K562 (cell line): ENCODE data around the gene ZNF513. TPM values are rescaled to one million over a fixed set of nuclear protein-coding genes. Genes with fewer than 3 reads are reported as not detected.

Experiments used
- ATF1 ChIP-seq, 2 experiments: fragments of 450-650 bp in 1 of 2; IDR thresholded peaks; 2 replicates each; pipeline ENCODE4 v1.6.1; 2016; ENCODE audit warnings: missing compliant biosample characterization in 1 of 2, missing genetic modification characterization in 1 of 2
- BRF2 ChIP-seq: IDR thresholded peaks from 3 replicates; pipeline ENCODE4 v1.6.1; 2011; ENCODE audit warnings: borderline replicate concordance, mild to moderate bottlenecking; ENCODE audit not compliant: insufficient read length, insufficient read depth
- CEBPB ChIP-seq: fragments of 450-650 bp; IDR thresholded peaks from 2 replicates; pipeline ENCODE4 v1.6.1; 2016; ENCODE audit warnings: missing genetic modification characterization, missing compliant biosample characterization
- CHD4 ChIP-seq: fragments of 200-600 bp; sonication (generic); IDR thresholded peaks from 3 replicates; pipeline ENCODE4 v1.6.1; 2012; ENCODE audit warnings: low read depth, mild to moderate bottlenecking, mixed read lengths, low read length, inconsistent platforms; ENCODE audit not compliant: insufficient read depth, insufficient replicate concordance, poor library complexity, severe bottlenecking
- ELF2 ChIP-seq: fragments of 250-450 bp; sonication (Bioruptor Pico); IDR thresholded peaks from 2 replicates; pipeline ENCODE4 v1.5.0; 2021; ENCODE audit warnings: mild to moderate bottlenecking
- FOXJ2 ChIP-seq: fragments of 200-800 bp; sonication (Bioruptor generic); IDR thresholded peaks from 2 replicates; pipeline ENCODE4 v1.6.1; 2016; ENCODE audit warnings: missing genetic modification characterization, missing compliant biosample characterization
- FOXP1 ChIP-seq: sonication (generic); formaldehyde crosslinking; IDR thresholded peaks from 2 replicates; pipeline ENCODE4 v1.8.0; 2022; ENCODE audit warnings: mild to moderate bottlenecking, missing genetic modification reagents
- GTF2A2 ChIP-seq: IDR thresholded peaks from 2 replicates; pipeline ENCODE4 v1.6.1; 2016; ENCODE audit warnings: mild to moderate bottlenecking, missing genetic modification characterization, missing compliant biosample characterization
- KHSRP ChIP-seq: fragments of 450-650 bp; IDR thresholded peaks from 2 replicates; pipeline ENCODE4 v1.6.1; 2017
- MEIS2 ChIP-seq: fragments of 450-650 bp; IDR thresholded peaks from 2 replicates; pipeline ENCODE4 v1.6.1; 2014; ENCODE audit warnings: mild to moderate bottlenecking; ENCODE audit not compliant: partially characterized antibody
- MYBL2 ChIP-seq, 2 experiments: fragments of 450-650 bp in 1 of 2; sonication (generic) in 1 of 2; formaldehyde crosslinking in 1 of 2; IDR thresholded peaks; 2 replicates each; pipeline versions ENCODE4 v1.6.1 to v1.8.1; 2017 to 2022; ENCODE audit warnings: borderline replicate concordance in 1 of 2, inconsistent platforms in 1 of 2, low read depth in 1 of 2, mild to moderate bottlenecking in 1 of 2, missing genetic modification reagents in 1 of 2, moderate library complexity in 1 of 2
- NFIX ChIP-seq: fragments of 250-450 bp; sonication (Bioruptor Pico); IDR thresholded peaks from 2 replicates; pipeline ENCODE4 v1.4.0; 2020; ENCODE audit warnings: low read depth, mild to moderate bottlenecking, moderate library complexity
- POLR2H ChIP-seq: IDR thresholded peaks from 2 replicates; pipeline ENCODE4 v1.6.1; 2016; ENCODE audit warnings: missing genetic modification characterization, low read depth, mild to moderate bottlenecking, control low read depth, missing compliant biosample characterization, moderate library complexity
- RFX5 ChIP-seq: IDR thresholded peaks from 2 replicates; pipeline ENCODE4 v1.6.1; 2011; ENCODE audit warnings: low read depth, mild to moderate bottlenecking, improper control_type of control experiment, low read length
- SIRT6 ChIP-seq: IDR thresholded peaks from one replicate; pipeline ENCODE4 v1.6.1; 2012; ENCODE audit warnings: low read depth, mild to moderate bottlenecking, control low read depth, inconsistent platforms, low read length, moderate library complexity
- TEAD2 ChIP-seq: fragments of 450-650 bp; IDR thresholded peaks from 2 replicates; pipeline ENCODE4 v1.6.1; 2016; ENCODE audit warnings: missing genetic modification characterization, control low read depth, missing compliant biosample characterization
- ZC3H4 ChIP-seq: sonication (generic); formaldehyde crosslinking; IDR thresholded peaks from 2 replicates; pipeline ENCODE4 v1.9.0; 2021; ENCODE audit warnings: missing genetic modification reagents, borderline replicate concordance
- ZNF41 ChIP-seq: fragments of 250-450 bp; sonication (Bioruptor Pico); conservative IDR thresholded peaks from 2 replicates; pipeline ENCODE4 v1.4.0; 2020; ENCODE audit warnings: mild to moderate bottlenecking
- ZNF511 ChIP-seq: sonication (generic); formaldehyde crosslinking; IDR thresholded peaks from 2 replicates; pipeline ENCODE4 v1.8.0; 2022; ENCODE audit warnings: mild to moderate bottlenecking, missing genetic modification reagents
- ZNF764 ChIP-seq: fragments of 250-450 bp; sonication (Bioruptor Pico); IDR thresholded peaks from 2 replicates; pipeline ENCODE4 v1.4.0; 2020; ENCODE audit warnings: low read depth, mild to moderate bottlenecking, moderate library complexity
- polyA plus RNA-seq, 8 experiments: library from polyadenylated mRNA; depleted of rRNA in 4 of 8; stranded (reverse) in 5 of 8; unstranded in 3 of 8; fragments of >200 nt; fragmentation: Nextera tagmentation in 2 of 8; fragmentation: Illumina TruSeq in 1 of 8; extraction: Ambion mirVana in 2 of 8; extraction: Trizol in 1 of 8; gene quantifications; 2 replicates each; pipeline versions ENCODE4 v1.2.1 to v1.2.3, GENCODE V29; 2011 to 2014; ENCODE audit warnings: inconsistent platforms in 1 of 8, missing spikeins in 1 of 8
- total RNA-seq, 7 experiments: library from RNA; depleted of rRNA in 6 of 7; stranded (reverse); fragments of >200 nt in 6 of 7; fragmentation: Illumina TruSeq in 2 of 7; extraction: Trizol in 2 of 7; gene quantifications; 2 replicates each; pipeline versions ENCODE4 v1.2.1 to v1.2.3, GENCODE V29; 2011 to 2021; ENCODE audit warnings: low replicate concordance in 1 of 7
- TF ChIP-seq, protein P1 (sequence below): fragments of 450-650 bp; IDR thresholded peaks from 2 replicates; pipeline ENCODE4 v1.6.1; 2016; ENCODE audit warnings: borderline replicate concordance
- TF ChIP-seq, protein P2 (sequence below): fragments of 250-450 bp; sonication (Bioruptor Pico); IDR thresholded peaks from 2 replicates; pipeline ENCODE4 v1.8.0; 2022; ENCODE audit warnings: inconsistent platforms, mild to moderate bottlenecking, moderate library complexity, borderline replicate concordance

The ZNF513 gene
- total and polyA plus RNA-seq, 9 of the 15 experiments (the other 6 are each of a cell fraction or from before 2014, with no cell fraction given): 0.04 to 13.6 (median 4.4) TPM

DNA sequence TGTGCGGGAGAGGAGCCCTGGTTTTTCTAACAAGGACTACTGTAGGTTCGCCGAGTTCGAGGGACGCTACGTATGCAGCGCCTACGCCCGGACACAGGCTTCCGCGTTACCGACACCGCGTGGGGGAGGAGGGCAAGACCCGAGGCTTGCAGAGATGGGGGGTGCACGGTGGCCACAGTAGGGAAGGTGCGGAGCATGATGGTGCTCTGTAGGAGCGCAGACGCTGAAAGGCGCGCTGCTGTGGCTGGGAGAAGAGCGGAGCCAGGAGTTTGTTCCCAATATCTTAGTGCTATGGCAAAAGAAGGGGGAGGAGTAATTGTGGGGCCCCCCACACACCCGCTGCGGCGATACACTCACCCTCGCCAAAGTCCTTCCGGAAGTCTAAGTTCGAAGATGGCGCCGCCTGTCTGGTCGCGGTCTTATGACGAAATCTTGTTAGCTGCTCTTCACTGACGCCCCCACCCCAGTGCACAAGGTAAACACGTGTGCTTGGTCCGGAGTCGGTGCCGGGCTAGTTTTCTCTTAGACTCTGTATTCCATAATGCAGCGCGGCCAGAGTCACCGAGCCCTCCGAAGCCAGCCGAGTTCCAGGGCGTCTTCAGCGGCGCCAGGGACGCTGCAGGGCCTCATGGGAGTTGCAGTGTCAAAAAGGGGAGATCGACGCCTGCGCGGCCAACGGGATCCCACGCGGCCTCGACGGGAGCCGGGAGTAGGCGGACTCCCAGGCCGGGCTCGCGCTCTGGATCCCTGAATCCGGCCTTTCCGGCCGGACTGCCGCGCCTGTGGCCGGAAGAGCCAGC is 24.0 kb downstream of the ZNF513 start, which contains the start of gene GTF3C2 (continued):
- TF ChIP-seq, protein P1, sequence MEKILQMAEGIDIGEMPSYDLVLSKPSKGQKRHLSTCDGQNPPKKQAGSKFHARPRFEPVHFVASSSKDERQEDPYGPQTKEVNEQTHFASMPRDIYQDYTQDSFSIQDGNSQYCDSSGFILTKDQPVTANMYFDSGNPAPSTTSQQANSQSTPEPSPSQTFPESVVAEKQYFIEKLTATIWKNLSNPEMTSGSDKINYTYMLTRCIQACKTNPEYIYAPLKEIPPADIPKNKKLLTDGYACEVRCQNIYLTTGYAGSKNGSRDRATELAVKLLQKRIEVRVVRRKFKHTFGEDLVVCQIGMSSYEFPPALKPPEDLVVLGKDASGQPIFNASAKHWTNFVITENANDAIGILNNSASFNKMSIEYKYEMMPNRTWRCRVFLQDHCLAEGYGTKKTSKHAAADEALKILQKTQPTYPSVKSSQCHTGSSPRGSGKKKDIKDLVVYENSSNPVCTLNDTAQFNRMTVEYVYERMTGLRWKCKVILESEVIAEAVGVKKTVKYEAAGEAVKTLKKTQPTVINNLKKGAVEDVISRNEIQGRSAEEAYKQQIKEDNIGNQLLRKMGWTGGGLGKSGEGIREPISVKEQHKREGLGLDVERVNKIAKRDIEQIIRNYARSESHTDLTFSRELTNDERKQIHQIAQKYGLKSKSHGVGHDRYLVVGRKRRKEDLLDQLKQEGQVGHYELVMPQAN: peak; percentile 70; the same call in 1 of the 2 replicates
- no peak for TF ChIP-seq GTF2A2 (tag)
- TF ChIP-seq CHD4: no peak
- no peak for TF ChIP-seq SIRT6
- peak; percentile 80 for TF ChIP-seq ATF1 (CRISPR knock-in tag; IDR thresholded peaks at IDR 0.05)
- peak; percentile 99 for TF ChIP-seq ATF1 (tag; IDR thresholded peaks at IDR 0.05)
- peak; percentile 27; the same call in 1 of the 2 replicates for TF ChIP-seq FOXP1 (CRISPR knock-in tag)
- no peak for TF ChIP-seq KHSRP
- no peak for TF ChIP-seq MYBL2 (IDR thresholded peaks at IDR 0.05; ENCODE audit: low read depth)
- TF ChIP-seq MYBL2 (CRISPR knock-in tag; IDR thresholded peaks at IDR 0.05; ENCODE audit: borderline replicate concordance): no peak
- no peak for TF ChIP-seq BRF2
- TF ChIP-seq POLR2H (tag): 0 out of 2 replicates have a peak, but pooled peaks have one; percentile 49
- no peak for TF ChIP-seq TEAD2 (tag)
- TF ChIP-seq, protein P2, sequence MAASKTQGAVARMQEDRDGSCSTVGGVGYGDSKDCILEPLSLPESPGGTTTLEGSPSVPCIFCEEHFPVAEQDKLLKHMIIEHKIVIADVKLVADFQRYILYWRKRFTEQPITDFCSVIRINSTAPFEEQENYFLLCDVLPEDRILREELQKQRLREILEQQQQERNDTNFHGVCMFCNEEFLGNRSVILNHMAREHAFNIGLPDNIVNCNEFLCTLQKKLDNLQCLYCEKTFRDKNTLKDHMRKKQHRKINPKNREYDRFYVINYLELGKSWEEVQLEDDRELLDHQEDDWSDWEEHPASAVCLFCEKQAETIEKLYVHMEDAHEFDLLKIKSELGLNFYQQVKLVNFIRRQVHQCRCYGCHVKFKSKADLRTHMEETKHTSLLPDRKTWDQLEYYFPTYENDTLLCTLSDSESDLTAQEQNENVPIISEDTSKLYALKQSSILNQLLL (CRISPR knock-in tag): no peak
- TF ChIP-seq CEBPB: peak; percentile 86
- TF ChIP-seq ZC3H4 (CRISPR knock-in tag): peak; percentile 73; the same call in 1 of the 2 replicates
- no peak for TF ChIP-seq ZNF764
- peak; percentile 89 for TF ChIP-seq ELF2 (CRISPR knock-in tag)
- TF ChIP-seq MEIS2: no peak
- peak; percentile 12 for TF ChIP-seq ZNF511 (CRISPR knock-in tag)
- TF ChIP-seq ZNF41 (CRISPR knock-in tag): no peak
- peak; percentile 65 for TF ChIP-seq FOXJ2 (tag)
- no peak for TF ChIP-seq RFX5
- TF ChIP-seq NFIX (CRISPR knock-in tag): no peak
